Kidney (tissue), 14 donors: ENCODE results near the gene TBCB. TPM values are rescaled to one million over a fixed set of nuclear protein-coding genes. Genes with fewer than 3 reads are reported as not detected.

Experiments
- DNase-seq, 5 donors: peaks; one replicate each; pipeline ENCODE4 v3.0.0-alpha.2; 2013 to 2020
- FAIRE-seq: peaks from 2 replicates; lab custom pipeline; 2012; peaks lifted over from hg19 to GRCh38; lab: Jason Lieb, UNC
- H3K27ac ChIP-seq, 2 donors: one replicate each; pipeline ENCODE4 v1.7.0; 2013; ENCODE audit warnings: low read depth in 2 of 2, low read length in 2 of 2, inconsistent platforms in 1 of 2
- H3K27me3 ChIP-seq: one replicate; pipeline ENCODE4 v1.7.1; 2013; ENCODE audit warnings: low read length, inconsistent platforms; ENCODE audit not compliant: control insufficient read depth, insufficient read depth
- H3K36me3 ChIP-seq, 3 donors: one replicate each; pipeline versions ENCODE4 v1.7.0 to v1.7.1; 2013; ENCODE audit warnings: low read length in 3 of 3, control low read depth in 1 of 3, inconsistent platforms in 1 of 3; ENCODE audit not compliant: insufficient read depth in 3 of 3, control insufficient read depth in 2 of 3
- H3K4me1 ChIP-seq, 3 donors: one replicate each; pipeline versions ENCODE4 v1.7.0 to v1.7.1; 2013; ENCODE audit warnings: low read length in 3 of 3, inconsistent platforms in 1 of 3, low read depth in 1 of 3; ENCODE audit not compliant: control insufficient read depth in 2 of 3, insufficient read depth in 2 of 3
- H3K4me3 ChIP-seq, 3 donors: one replicate each; pipeline versions ENCODE4 v1.7.0 to v1.8.1; 2013; ENCODE audit warnings: low read length in 3 of 3, control low read depth in 1 of 3, inconsistent platforms in 1 of 3
- H3K9ac ChIP-seq, 3 donors: one replicate each; pipeline versions ENCODE4 v1.7.0 to v1.7.1; 2013; ENCODE audit warnings: low read length in 3 of 3, control low read depth in 1 of 3, inconsistent platforms in 1 of 3
- H3K9me3 ChIP-seq, 3 donors: one replicate each; pipeline versions ENCODE4 v1.7.0 to v1.7.1; 2013; ENCODE audit warnings: low read length in 3 of 3, control low read depth in 1 of 3, inconsistent platforms in 1 of 3; ENCODE audit not compliant: control insufficient read depth in 2 of 3, insufficient read depth in 1 of 3
- CTCF ChIP-seq: IDR thresholded peaks from 3 replicates; pipeline ENCODE4 v1.5.1; 2012; ENCODE audit warnings: mild to moderate bottlenecking, moderate library complexity, borderline replicate concordance; ENCODE audit not compliant: insufficient read depth; ENCODE audit errors: extremely low read depth
- intact Hi-C: fragments of 100-400 bp; cut with DNase I; formaldehyde crosslinking; loops from one replicate; pipeline ENCODE4 v1.11.1; 2022
- polyA plus RNA-seq: library from polyadenylated mRNA; stranded (reverse); fragments of 350-450 nt; fragmentation: Illumina TruSeq; extraction: RNeasy Lipid Tissue Mini Kit (QIAGEN cat#74804); gene quantifications from one replicate; pipeline ENCODE4 v1.2.3, GENCODE V29; 2014; ENCODE audit warnings: low read depth, low replicate concordance; ENCODE audit not compliant: insufficient read depth
- total RNA-seq: library from RNA; stranded (reverse); fragmentation: NEBNext Ultra II Directional; extraction: Animal tissue kit (Norgen Biotek cat#: 25700); gene quantifications from one replicate; pipeline ENCODE4 v1.2.1, GENCODE V29; 2021
- donor health status: control.
- donor health status: control.
- donor health status: control.
- donor health status: control.
- donor health status: control.
- donor health status: DM: yes; HTN: yes; CAD: no.
- donor health status: Normal renal cell carcinoma (clear cell type).

TBCB gene
- total and polyA plus RNA-seq, 2 donors from 2014 or later = 144 to 242 TPM

- TF ChIP-seq CTCF = no peak
- Histone ChIP-seq H3K9ac (peak overlapping the region; percentile 69 to 100 (median 87)), H3K4me3 (peak overlapping the region; percentile 81 to 100 (median 90)), H3K9me3 (no peaks in the 10 kb centered on the region), H3K4me1 (peaks cover 0 to 8% (median 7%) of the 10 kb centered on the region in 3 donors), H3K27me3 (no peaks in the 10 kb centered on the region), H3K36me3 (peaks cover 10 to 18% (median 13%) of the 10 kb centered on the region in 3 donors), H3K27ac (peak overlapping the region; percentile 99 to 100)
- FAIRE-seq = no peak
- DNase-seq = peak; percentile 59 to 87 (median 86)
- intact Hi-C loops = no loop called here
Measured at GRCh38 chr19:36140304-36141038, 25.2 kb downstream of the TBCB start.

DNA sequence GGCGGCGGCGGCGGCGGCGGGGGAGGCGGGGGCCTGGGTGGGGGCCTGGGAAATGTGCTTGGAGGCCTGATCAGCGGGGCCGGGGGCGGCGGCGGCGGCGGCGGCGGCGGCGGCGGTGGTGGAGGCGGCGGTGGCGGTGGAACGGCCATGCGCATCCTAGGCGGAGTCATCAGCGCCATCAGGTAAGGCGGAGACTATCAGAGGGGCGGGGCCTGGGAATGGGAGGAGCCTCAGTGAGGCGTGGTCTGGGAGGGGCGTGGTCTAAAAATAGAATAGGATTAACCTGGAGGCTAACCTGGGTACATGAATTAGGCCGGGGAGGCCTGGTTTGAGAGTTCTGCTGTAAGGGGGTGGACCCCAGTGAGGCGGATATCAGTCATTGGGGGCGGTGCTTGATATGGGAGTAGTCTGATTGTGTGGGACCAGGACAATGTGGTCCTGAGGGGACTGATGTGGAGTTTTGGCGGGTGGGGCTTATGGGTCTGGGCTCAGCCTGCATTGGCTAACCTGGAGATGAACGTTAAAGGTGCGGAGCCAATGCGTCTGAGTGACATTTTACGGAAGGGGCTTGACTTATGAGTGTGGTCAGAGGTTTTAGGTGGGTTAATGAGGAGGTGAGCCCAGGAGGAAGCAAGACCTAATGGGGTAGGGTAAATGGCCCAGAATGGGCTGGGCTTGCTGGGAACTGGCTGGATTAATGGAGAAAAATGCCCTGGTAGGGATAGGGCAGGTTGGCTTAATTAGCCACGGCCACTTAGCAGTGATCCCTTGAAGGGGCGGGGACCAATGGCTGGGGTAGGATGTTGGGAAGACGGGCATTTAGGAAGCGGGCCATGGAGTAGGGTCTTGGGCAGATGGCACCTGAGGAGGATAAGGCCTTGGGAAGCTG, 26.0 kb downstream of the TBCB start:
- no peak for FAIRE-seq
- no peaks in the 10 kb centered on the region for H3K27me3 ChIP-seq
- intact Hi-C loops = no loop called here

GRCh38 chr19:36142046-36142445, 26.8 kb downstream of the TBCB start:
- Histone ChIP-seq H3K4me3 (no peak overlapping the region), H3K9me3 (no peaks in the 10 kb centered on the region), H3K4me1 (peaks cover 0 to 5% (median 1%) of the 10 kb centered on the region in 3 donors), H3K27ac (no peak overlapping the region), H3K36me3 (peaks cover 20 to 34% (median 25%) of the 10 kb centered on the region in 3 donors), H3K9ac (no peak overlapping the region), H3K27me3 (no peaks in the 10 kb centered on the region)
- no peak for TF ChIP-seq CTCF
- FAIRE-seq (no peak), DNase-seq (peak in 1 of 5 donors; percentile 67)
- intact Hi-C loops = no loop called here

More for the DNA sequence above, 26.0 kb downstream of the TBCB start:
- peak overlapping the region; percentile 99 to 100 for H3K27ac ChIP-seq
- H3K36me3 ChIP-seq = peaks cover 15 to 26% (median 22%) of the 10 kb centered on the region in 3 donors
- H3K4me3 ChIP-seq = peak overlapping the region; percentile 81 to 100 (median 90)
- TF ChIP-seq CTCF = no peak
- H3K9me3 ChIP-seq = no peaks in the 10 kb centered on the region
- peaks cover 0 to 8% (median 7%) of the 10 kb centered on the region in 3 donors for H3K4me1 ChIP-seq
- peak; percentile 86 to 95 (median 93) for DNase-seq
- no peak overlapping the region for H3K9ac ChIP-seq
